ENCODE data around the gene AP3M1. TPM values are rescaled to one million over a fixed set of nuclear protein-coding genes. Genes with fewer than 3 reads are reported as not detected.

AP3M1 gene
- polyA plus RNA-seq, 1 experiment = 31.7 TPM

- POLR2A ChIA-PET = no interaction called here
- no peak for DNase-seq (ENCODE audit: low read depth)
- TF ChIP-seq CTCF (IDR thresholded peaks at IDR 0.05; ENCODE audit: insufficient read depth, low read depth, low read length) = no peak
- Histone ChIP-seq H3K4me3 (ENCODE audit: low read depth, low read length) (no peak overlapping the region), H3K27me3 (ENCODE audit: control insufficient read depth, insufficient read depth, low read length) (no peaks in the 10 kb centered on the region), H3K36me3 (ENCODE audit: control insufficient read depth, insufficient read depth, low read length) (no peaks in the 10 kb centered on the region)
- CTCF ChIA-PET = interaction anchor here (1.4 kb wide), 1 partner anchor 22 kb away, joined by 3 read pairs; no protein-coding TSS in a partner anchor
These were observed 23.9 kb upstream of the AP3M1 start for GRCh38 chr10:74174521-74174920.

- ChIA-PET CTCF (no interaction called here), POLR2A (no interaction called here)
- no peaks in the 10 kb centered on the region for H3K36me3 ChIP-seq (ENCODE audit: control insufficient read depth, insufficient read depth, low read length)
- no peaks in the 10 kb centered on the region for H3K27me3 ChIP-seq (ENCODE audit: control insufficient read depth, insufficient read depth, low read length)
- no peak overlapping the region for H3K4me3 ChIP-seq (ENCODE audit: low read depth, low read length)
- no peak for TF ChIP-seq CTCF (IDR thresholded peaks at IDR 0.05; ENCODE audit: insufficient read depth, low read depth, low read length)
- DNase-seq (ENCODE audit: low read depth) = no peak
These were observed 21.0 kb upstream of the AP3M1 start for GRCh38 chr10:74171625-74172024.

- no peak overlapping the region for H3K4me3 ChIP-seq (ENCODE audit: low read depth, low read length)
- no peak for DNase-seq (ENCODE audit: low read depth)
- POLR2A ChIA-PET = no interaction called here
- CTCF ChIA-PET = interaction anchor here (0.9 kb wide), 1 partner anchor 46 kb away, joined by 3 read pairs; no protein-coding TSS in a partner anchor
- no peak for TF ChIP-seq CTCF (IDR thresholded peaks at IDR 0.05; ENCODE audit: insufficient read depth, low read depth, low read length)
- no peaks in the 10 kb centered on the region for H3K36me3 ChIP-seq (ENCODE audit: control insufficient read depth, insufficient read depth, low read length)
- no peaks in the 10 kb centered on the region for H3K27me3 ChIP-seq (ENCODE audit: control insufficient read depth, insufficient read depth, low read length)
These were observed 16.8 kb upstream of the AP3M1 start for GRCh38 chr10:74167443-74167842.

- CTCF ChIA-PET = interaction anchor here (0.8 to 1.3 kb wide), 3 partner anchors 15 to 42 kb away, joined by 3 read pairs; partner anchors contain the start of genes ADK and AP3M1
These were observed 14.9 kb upstream of the AP3M1 start for GRCh38 chr10:74165530-74165901.

More at GRCh38 chr10:74165530-74165901, 14.9 kb upstream of the AP3M1 start:
- Histone ChIP-seq H3K4me3 (ENCODE audit: low read depth, low read length) (no peak overlapping the region), H3K36me3 (ENCODE audit: control insufficient read depth, insufficient read depth, low read length) (no peaks in the 10 kb centered on the region), H3K27me3 (ENCODE audit: control insufficient read depth, insufficient read depth, low read length) (no peaks in the 10 kb centered on the region)
- POLR2A ChIA-PET = interaction anchor here (0.7 kb wide), 1 partner anchor 8 kb away, joined by 5 read pairs; no protein-coding TSS in a partner anchor
- DNase-seq (ENCODE audit: low read depth) = no peak
- TF ChIP-seq CTCF (IDR thresholded peaks at IDR 0.05; ENCODE audit: insufficient read depth, low read depth, low read length) = no peak

Data from BJ (cell line).